Fibroblast of skin of left quadriceps (primary cell): ENCODE measurements around the gene BGLAP.

ENCODE experiments used
- DNase-seq, 2 experiments: peaks; one replicate each; pipeline ENCODE4 v3.0.0-alpha.2; 2013; ENCODE audit warnings: low read depth in 2 of 2

BGLAP gene

GRCh38 chr1:156226782-156227181, 15.2 kb upstream of the BGLAP start:
- DNase-seq: no peak

- DNase-seq: no peak
Measured at GRCh38 chr1:156228501-156228900, 13.5 kb upstream of the BGLAP start.

GRCh38 chr1:156229809-156230472, 12.0 kb upstream of the BGLAP start:
- DNase-seq: no peak

GRCh38 chr1:156230473-156230837, 11.5 kb upstream of the BGLAP start:
- no peak for DNase-seq

GRCh38 chr1:156232201-156232894, 9.6 kb upstream of the BGLAP start:
- no peak for DNase-seq

GRCh38 chr1:156233426-156234127, 8.4 kb upstream of the BGLAP start:
- peak; percentile 76 to 77 for DNase-seq

- DNase-seq: no peak
Measured at GRCh38 chr1:156236164-156236563, 5.8 kb upstream of the BGLAP start.

GRCh38 chr1:156238248-156238647, 3.7 kb upstream of the BGLAP start:
- DNase-seq: no peak

- DNase-seq: no peak
Measured at GRCh38 chr1:156241311-156241811, 623 bp upstream of the BGLAP start.

- no peak for DNase-seq
Measured at GRCh38 chr1:156242738-156243137, 754 bp downstream of the BGLAP start.

GRCh38 chr1:156244126-156244525, 2.1 kb downstream of the BGLAP start:
- no peak for DNase-seq

- no peak for DNase-seq
Measured at GRCh38 chr1:156244712-156245111, 2.7 kb downstream of the BGLAP start.

- DNase-seq: no peak
Measured at GRCh38 chr1:156245451-156246232, 3.7 kb downstream of the BGLAP start.

GRCh38 chr1:156246241-156246780, 4.3 kb downstream of the BGLAP start:
- DNase-seq: no peak

GRCh38 chr1:156246781-156247459, 4.9 kb downstream of the BGLAP start:
- DNase-seq: no peak

- DNase-seq: no peak
Measured at GRCh38 chr1:156247460-156248322, 5.7 kb downstream of the BGLAP start, which contains the start of gene PAQR6. Gene PAQR6 (minus strand): TSS chr1:156248056. CDS start chr1:156246731, 1,325 bp downstream.

- DNase-seq: no peak
Measured at GRCh38 chr1:156248323-156248683, 6.3 kb downstream of the BGLAP start.

- DNase-seq: no peak
Measured at GRCh38 chr1:156249593-156249992, 7.6 kb downstream of the BGLAP start.

GRCh38 chr1:156251527-156251926, 9.5 kb downstream of the BGLAP start:
- no peak for DNase-seq

- no peak for DNase-seq
Measured at GRCh38 chr1:156253634-156254033, 11.7 kb downstream of the BGLAP start.
